Calu3 (cell line): ENCODE measurements around the gene DOCK9. TPM values are rescaled to one million over a fixed set of nuclear protein-coding genes. Genes with fewer than 3 reads are reported as not detected.

Experiments used
- BruUV-seq: library from RNA; stranded (reverse); fragments of 400-500 nt; replicated peaks from 2 replicates; lab custom pipeline; 2021; lab: Mats Ljungman, UMichigan
- CTCF ChIA-PET: fragments of 300-600 bp; sonication (Branson Sonifier 250); formaldehyde crosslinking; loops from one replicate; lab custom pipeline; 2022; ENCODE audit warnings: antibody characterized with exemption; lab: Charles Lee
- DNase-seq: peaks from one replicate; pipeline ENCODE4 v3.0.0; 2022
- H3K27ac Mint-ChIP-seq: one replicate; pipeline ENCODE4 v1.8.0; 2022; ENCODE audit warnings: mixed read lengths; ENCODE audit not compliant: unreplicated experiment
- H3K27me3 Mint-ChIP-seq: one replicate; pipeline ENCODE4 v1.8.0; 2022; ENCODE audit warnings: mixed read lengths; ENCODE audit not compliant: unreplicated experiment
- H3K36me3 Mint-ChIP-seq: one replicate; pipeline ENCODE4 v1.8.0; 2022; ENCODE audit warnings: mild to moderate bottlenecking, moderate library complexity, mixed read lengths; ENCODE audit not compliant: insufficient read depth, unreplicated experiment
- H3K4me1 Mint-ChIP-seq: one replicate; pipeline ENCODE4 v1.8.0; 2022; ENCODE audit warnings: mild to moderate bottlenecking, low read depth, mixed read lengths; ENCODE audit not compliant: unreplicated experiment
- H3K4me3 Mint-ChIP-seq: one replicate; pipeline ENCODE4 v1.8.0; 2022; ENCODE audit warnings: mild to moderate bottlenecking, low read depth, moderate library complexity, mixed read lengths; ENCODE audit not compliant: unreplicated experiment
- H3K9me3 Mint-ChIP-seq: one replicate; pipeline ENCODE4 v1.8.0; 2022; ENCODE audit warnings: low read depth, mixed read lengths; ENCODE audit not compliant: unreplicated experiment
- intact Hi-C: fragments of 100-400 bp; cut with micrococcal nuclease; formaldehyde crosslinking; loops from one replicate; pipeline ENCODE4 v1.10.0; 2022; ENCODE audit not compliant: unreplicated experiment
- total RNA-seq: library from RNA; stranded (reverse); gene quantifications from 2 replicates; pipeline ENCODE4 v1.2.3, GENCODE V29; 2022
- TF ChIP-seq, protein P1 (sequence below): fragments of 200-600 bp; IDR thresholded peaks from one replicate; pipeline ENCODE4 v1.8.0; 2022; ENCODE audit warnings: antibody characterized with exemption; ENCODE audit not compliant: unreplicated experiment

DOCK9 gene
- total RNA-seq, 1 experiment from 2014 or later, result 26.2 TPM

DNA sequence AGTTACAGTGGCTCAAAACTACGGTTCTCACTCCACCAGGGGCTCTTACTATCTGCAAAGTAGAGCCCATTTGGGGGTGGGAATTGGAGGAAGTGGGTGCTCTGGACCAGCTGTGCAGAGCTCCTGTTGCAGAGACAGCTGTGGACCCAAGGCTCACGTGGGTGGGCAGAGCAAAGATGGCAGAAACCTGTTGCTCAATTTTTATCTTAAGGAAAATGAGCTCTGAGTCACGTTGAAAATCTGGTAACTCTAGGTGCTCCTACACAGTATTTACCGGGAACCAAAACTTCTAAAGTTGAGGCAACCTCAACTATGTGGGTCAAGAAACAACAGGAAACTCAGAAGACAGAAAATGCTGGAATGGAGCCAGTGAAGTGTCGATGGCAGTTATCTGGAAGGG is 195.2 kb downstream of the DOCK9 start:
- BruUV-seq, result no TSS peak
- no peak for DNase-seq

DNA sequence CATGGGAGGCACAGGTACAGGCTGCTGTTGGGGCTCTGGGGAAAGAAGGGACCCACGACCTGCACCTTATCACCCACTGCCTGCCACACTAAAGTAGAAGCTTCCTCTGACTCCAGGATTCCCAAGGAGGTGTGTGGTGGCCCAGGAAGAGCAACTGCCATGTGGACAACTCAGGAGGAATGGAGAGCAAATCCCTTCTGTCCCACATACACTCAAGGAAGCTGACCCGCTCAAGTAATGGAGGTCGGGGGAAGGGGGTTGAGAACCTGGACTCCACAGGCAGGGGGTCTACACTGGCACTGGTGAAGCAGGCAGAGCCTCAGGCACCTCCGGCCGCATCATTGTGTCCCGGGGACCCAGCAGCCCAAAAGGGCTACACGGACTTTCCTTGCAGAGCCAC is 196.0 kb downstream of the DOCK9 start:
- Mint-ChIP-seq H3K27me3 (peaks cover 3% of the 10 kb centered on the region), H3K4me1 (no peaks in the 10 kb centered on the region), H3K4me3 (no peak overlapping the region), H3K27ac (no peak overlapping the region), H3K9me3 (no peaks in the 10 kb centered on the region), H3K36me3 (no peaks in the 10 kb centered on the region)
- DNase-seq, result no peak
- intact Hi-C loops, result no loop called here
- CTCF ChIA-PET, result no interaction called here
- BruUV-seq, result no TSS peak
- TF ChIP-seq, protein P1, sequence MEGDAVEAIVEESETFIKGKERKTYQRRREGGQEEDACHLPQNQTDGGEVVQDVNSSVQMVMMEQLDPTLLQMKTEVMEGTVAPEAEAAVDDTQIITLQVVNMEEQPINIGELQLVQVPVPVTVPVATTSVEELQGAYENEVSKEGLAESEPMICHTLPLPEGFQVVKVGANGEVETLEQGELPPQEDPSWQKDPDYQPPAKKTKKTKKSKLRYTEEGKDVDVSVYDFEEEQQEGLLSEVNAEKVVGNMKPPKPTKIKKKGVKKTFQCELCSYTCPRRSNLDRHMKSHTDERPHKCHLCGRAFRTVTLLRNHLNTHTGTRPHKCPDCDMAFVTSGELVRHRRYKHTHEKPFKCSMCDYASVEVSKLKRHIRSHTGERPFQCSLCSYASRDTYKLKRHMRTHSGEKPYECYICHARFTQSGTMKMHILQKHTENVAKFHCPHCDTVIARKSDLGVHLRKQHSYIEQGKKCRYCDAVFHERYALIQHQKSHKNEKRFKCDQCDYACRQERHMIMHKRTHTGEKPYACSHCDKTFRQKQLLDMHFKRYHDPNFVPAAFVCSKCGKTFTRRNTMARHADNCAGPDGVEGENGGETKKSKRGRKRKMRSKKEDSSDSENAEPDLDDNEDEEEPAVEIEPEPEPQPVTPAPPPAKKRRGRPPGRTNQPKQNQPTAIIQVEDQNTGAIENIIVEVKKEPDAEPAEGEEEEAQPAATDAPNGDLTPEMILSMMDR, result no peak

More for the DNA sequence above, 195.2 kb downstream of the DOCK9 start:
- no peaks in the 10 kb centered on the region for H3K9me3 Mint-ChIP-seq
- H3K27me3 Mint-ChIP-seq, result peaks cover 11% of the 10 kb centered on the region
- no peaks in the 10 kb centered on the region for H3K36me3 Mint-ChIP-seq
- H3K27ac Mint-ChIP-seq, result no peak overlapping the region
- H3K4me1 Mint-ChIP-seq, result no peaks in the 10 kb centered on the region
- intact Hi-C loops, result no loop called here
- CTCF ChIA-PET, result no interaction called here
- no peak overlapping the region for H3K4me3 Mint-ChIP-seq
- TF ChIP-seq, protein P1, result no peak

DNA sequence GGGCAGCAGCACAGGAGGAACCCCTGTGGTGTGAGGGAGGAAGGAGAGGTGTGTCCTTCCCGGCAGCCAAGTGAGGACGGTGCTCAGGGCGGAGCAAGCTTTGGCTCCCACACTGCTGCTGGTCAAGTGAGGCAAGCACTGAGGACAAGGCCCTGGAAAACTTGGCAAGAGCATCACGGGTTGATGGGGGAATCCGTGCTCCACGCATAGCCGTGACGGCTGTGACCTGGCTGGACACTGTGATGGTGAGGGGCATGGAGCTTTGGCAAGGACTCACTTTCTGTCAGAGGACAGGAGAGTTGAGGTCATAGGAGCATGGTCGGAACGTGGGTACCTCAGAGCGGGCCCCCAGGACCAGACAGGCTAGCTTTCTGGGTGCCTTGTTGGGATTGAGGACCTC is 196.4 kb downstream of the DOCK9 start:
- no peak for DNase-seq
- no peaks in the 10 kb centered on the region for H3K27me3 Mint-ChIP-seq
- CTCF ChIA-PET, result no interaction called here
- H3K36me3 Mint-ChIP-seq, result no peaks in the 10 kb centered on the region
- H3K4me1 Mint-ChIP-seq, result no peaks in the 10 kb centered on the region
- TF ChIP-seq, protein P1, result no peak
- H3K9me3 Mint-ChIP-seq, result no peaks in the 10 kb centered on the region
- intact Hi-C loops, result no loop called here
- BruUV-seq, result no TSS peak
- H3K27ac Mint-ChIP-seq, result no peak overlapping the region
- H3K4me3 Mint-ChIP-seq, result no peak overlapping the region

DNA sequence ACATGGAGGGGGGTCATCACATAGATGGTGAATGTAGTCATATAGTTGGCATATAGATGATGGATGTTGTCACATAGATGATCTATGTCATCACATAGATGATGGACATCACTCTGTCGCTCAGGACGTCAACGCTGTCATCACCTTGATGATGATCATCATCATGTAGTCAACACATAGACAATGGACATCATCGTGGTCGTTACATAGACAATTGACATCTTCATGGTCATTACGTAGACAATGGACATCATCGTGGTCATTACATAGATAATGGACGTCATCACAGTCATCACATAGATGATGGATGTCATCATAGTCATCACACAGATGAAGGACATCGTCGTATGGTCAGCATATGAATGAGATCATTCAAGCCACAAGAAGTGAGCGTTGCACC is 196.8 kb downstream of the DOCK9 start:
- H3K9me3 Mint-ChIP-seq, result no peaks in the 10 kb centered on the region
- no TSS peak for BruUV-seq
- H3K36me3 Mint-ChIP-seq, result no peaks in the 10 kb centered on the region
- DNase-seq, result no peak
- TF ChIP-seq, protein P1, result no peak
- H3K27ac Mint-ChIP-seq, result no peak overlapping the region
- H3K4me1 Mint-ChIP-seq, result no peaks in the 10 kb centered on the region
- CTCF ChIA-PET, result no interaction called here
- no peaks in the 10 kb centered on the region for H3K27me3 Mint-ChIP-seq
- intact Hi-C loops, result no loop called here
- H3K4me3 Mint-ChIP-seq, result no peak overlapping the region
